ENCODE data around the gene DLEU7. TPM values are rescaled to one million over a fixed set of nuclear protein-coding genes. Genes with fewer than 3 reads are reported as not detected.

DLEU7 gene
- total and polyA plus RNA-seq, 3 experiments from 2014 or later: 0.16 TPM; not detected in 2

DNA sequence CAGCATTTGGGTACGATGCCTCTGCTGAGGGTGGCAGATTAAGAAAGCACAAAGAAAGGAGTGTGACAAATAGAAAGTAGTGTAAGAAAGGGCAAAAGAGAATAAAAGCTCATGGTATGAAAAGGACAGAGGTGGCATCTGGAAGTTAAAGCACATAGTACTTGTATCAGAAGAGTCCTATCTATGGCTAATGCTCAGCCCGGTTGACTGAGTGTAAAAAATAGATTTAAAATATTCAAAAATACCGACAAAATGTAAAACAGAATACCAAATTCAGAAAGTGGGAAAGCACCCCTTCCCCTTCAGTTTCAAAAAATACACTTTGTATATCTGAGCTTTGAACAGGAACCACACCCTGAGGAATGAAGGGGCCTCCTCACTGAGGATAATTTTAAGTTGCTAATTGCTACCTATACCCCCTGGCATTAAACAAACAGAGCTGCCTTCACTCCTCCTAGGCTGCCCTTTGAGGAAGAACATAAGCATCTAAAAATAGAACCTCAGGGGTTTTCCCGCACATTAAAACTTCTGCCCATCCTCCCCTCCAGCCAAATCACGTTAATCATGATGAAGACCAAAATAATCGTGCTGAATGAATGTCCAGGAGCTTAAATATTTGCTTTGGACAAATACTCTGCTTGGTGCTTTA, 43.3 kb downstream of the DLEU7 start:
- POLR2A ChIA-PET: no interaction called here

DNA sequence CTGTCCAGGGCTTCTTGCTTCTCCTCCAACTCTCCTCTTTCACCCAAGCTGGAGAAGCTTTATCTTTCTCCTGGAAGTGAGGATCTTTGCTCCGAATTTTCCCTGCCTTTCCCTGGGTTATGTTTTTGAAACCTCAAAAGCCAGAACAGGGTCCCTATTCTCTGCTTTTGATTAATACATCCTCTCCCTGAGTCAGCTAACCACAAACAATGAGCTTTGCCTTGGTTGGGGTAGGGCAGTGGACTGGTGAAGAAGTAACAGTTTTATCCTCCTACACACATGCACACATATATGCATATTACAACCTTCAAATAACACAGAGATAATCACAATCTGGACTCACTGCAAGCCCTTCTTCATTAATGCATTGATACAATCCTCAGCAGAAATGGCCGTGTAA, 44.6 kb downstream of the DLEU7 start:
- DNase-seq: no peak
- Mint-ChIP-seq H3K4me1 (peaks cover 5 to 8% (median 7%) of the 10 kb centered on the region in 3 donors), H3K27me3 (peaks cover 0 to 2% of the 10 kb centered on the region in 2 donors), H3K36me3 (no peaks in the 10 kb centered on the region), H3K9me3 (no peaks in the 10 kb centered on the region), H3K27ac (no peak overlapping the region), H3K4me3 (no peak overlapping the region)
- H3K36me3 ChIP-seq (ENCODE audit: insufficient read depth, low read length): no peaks in the 10 kb centered on the region
- no peaks in the 10 kb centered on the region for H3K27me3 ChIP-seq (ENCODE audit: insufficient read depth, low read length, poor library complexity, severe bottlenecking)
- H3K27ac ChIP-seq (ENCODE audit: low read depth, low read length): no peak overlapping the region
- H3K9me3 ChIP-seq (ENCODE audit: low read length): no peaks in the 10 kb centered on the region
- no peaks in the 10 kb centered on the region for H3K4me1 ChIP-seq (ENCODE audit: insufficient read depth, low read length)
- H3K4me3 ChIP-seq (ENCODE audit: low read length): no peak overlapping the region
- CTCF ChIA-PET: interaction anchor here (1.0 to 2.1 kb wide), 2 partner anchors 412 to 823 kb away, joined by 3 to 4 read pairs; no protein-coding TSS in a partner anchor
- POLR2A ChIA-PET: no interaction called here

More for the DNA sequence above, 43.3 kb downstream of the DLEU7 start:
- Mint-ChIP-seq H3K27ac (no peak overlapping the region), H3K4me1 (peaks cover 5 to 8% (median 7%) of the 10 kb centered on the region in 3 donors), H3K4me3 (no peak overlapping the region), H3K27me3 (peaks cover 0 to 2% of the 10 kb centered on the region in 2 donors), H3K36me3 (no peaks in the 10 kb centered on the region), H3K9me3 (peaks cover 0 to 3% (median 0%) of the 10 kb centered on the region in 5 donors)
- Histone ChIP-seq H3K27me3 (ENCODE audit: insufficient read depth, low read length, poor library complexity, severe bottlenecking) (no peaks in the 10 kb centered on the region), H3K36me3 (ENCODE audit: insufficient read depth, low read length) (no peaks in the 10 kb centered on the region), H3K4me1 (ENCODE audit: insufficient read depth, low read length) (no peaks in the 10 kb centered on the region), H3K9me3 (ENCODE audit: low read length) (no peaks in the 10 kb centered on the region), H3K4me3 (ENCODE audit: low read length) (no peak overlapping the region), H3K27ac (ENCODE audit: low read depth, low read length) (no peak overlapping the region)
- no peak for DNase-seq
- CTCF ChIA-PET: interaction anchor here (0.9 to 2.2 kb wide), 14 partner anchors 15 to 824 kb away, joined by 3 to 23 read pairs (median 4); partner anchors contain the start of gene TRIM13

DNA sequence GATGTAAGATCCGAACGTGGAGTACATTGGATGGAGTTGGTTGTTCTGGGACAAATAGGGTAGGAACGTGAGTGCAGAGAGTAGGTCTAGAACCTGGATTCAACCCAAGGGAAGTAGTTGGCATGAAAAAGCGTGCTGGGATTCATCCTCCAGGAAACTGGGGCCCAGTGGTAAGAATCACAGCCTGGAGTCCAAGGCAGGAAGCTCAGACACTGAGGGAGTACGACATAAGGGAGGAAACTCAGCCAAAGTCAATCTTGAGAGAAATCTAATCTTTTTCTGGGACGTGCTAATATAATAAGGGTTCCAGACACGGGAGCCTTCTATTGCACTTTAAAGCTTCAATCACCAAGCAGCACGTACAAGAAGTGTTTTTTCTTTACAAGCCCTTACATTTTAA, 46.4 kb downstream of the DLEU7 start:
- Histone ChIP-seq H3K27me3 (ENCODE audit: insufficient read depth, low read length, poor library complexity, severe bottlenecking) (no peaks in the 10 kb centered on the region), H3K9me3 (ENCODE audit: low read length) (no peaks in the 10 kb centered on the region), H3K27ac (ENCODE audit: low read depth, low read length) (no peak overlapping the region), H3K4me3 (ENCODE audit: low read length) (no peak overlapping the region), H3K36me3 (ENCODE audit: insufficient read depth, low read length) (no peaks in the 10 kb centered on the region), H3K4me1 (ENCODE audit: insufficient read depth, low read length) (no peaks in the 10 kb centered on the region)
- no peaks in the 10 kb centered on the region for H3K36me3 Mint-ChIP-seq
- ChIA-PET CTCF (no interaction called here), POLR2A (no interaction called here)
- DNase-seq: no peak
- H3K4me1 Mint-ChIP-seq: peaks cover 5 to 8% (median 7%) of the 10 kb centered on the region in 3 donors
- H3K4me3 Mint-ChIP-seq: no peak overlapping the region
- peak overlapping the region in 1 of 8 donors; percentile 2 for H3K27ac Mint-ChIP-seq
- H3K27me3 Mint-ChIP-seq: peaks cover 0 to 2% of the 10 kb centered on the region in 2 donors
- H3K9me3 Mint-ChIP-seq: no peaks in the 10 kb centered on the region

DNA sequence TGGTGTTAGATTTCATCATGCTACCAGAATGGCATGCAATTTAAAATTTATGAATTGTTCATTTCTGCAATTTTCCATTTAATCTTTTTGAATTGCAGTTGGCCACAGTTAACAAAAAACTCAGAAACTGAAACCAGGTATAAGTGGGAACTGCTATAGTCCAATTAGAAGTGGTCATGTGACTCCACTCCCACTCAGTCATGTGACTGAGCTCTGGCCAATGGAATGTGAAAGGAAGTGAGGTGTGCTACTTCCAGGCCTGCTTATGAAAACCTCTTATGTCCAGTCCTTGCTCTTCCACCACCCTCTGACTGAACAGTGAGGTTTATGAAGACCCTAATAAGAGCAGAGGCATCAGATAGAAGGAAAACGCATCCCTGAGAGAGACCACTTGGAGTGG, 47.0 kb downstream of the DLEU7 start:
- Mint-ChIP-seq H3K4me3 (no peak overlapping the region), H3K9me3 (no peaks in the 10 kb centered on the region), H3K4me1 (peaks cover 4 to 5% (median 4%) of the 10 kb centered on the region in 3 donors), H3K36me3 (no peaks in the 10 kb centered on the region), H3K27ac (no peak overlapping the region), H3K27me3 (peaks cover 0 to 2% of the 10 kb centered on the region in 2 donors)
- Histone ChIP-seq H3K36me3 (ENCODE audit: insufficient read depth, low read length) (no peaks in the 10 kb centered on the region), H3K4me3 (ENCODE audit: low read length) (no peak overlapping the region), H3K9me3 (ENCODE audit: low read length) (no peaks in the 10 kb centered on the region), H3K4me1 (ENCODE audit: insufficient read depth, low read length) (no peaks in the 10 kb centered on the region), H3K27ac (ENCODE audit: low read depth, low read length) (no peak overlapping the region), H3K27me3 (ENCODE audit: insufficient read depth, low read length, poor library complexity, severe bottlenecking) (no peaks in the 10 kb centered on the region)
- ChIA-PET POLR2A (no interaction called here), CTCF (no interaction called here)
- no peak for DNase-seq

DNA sequence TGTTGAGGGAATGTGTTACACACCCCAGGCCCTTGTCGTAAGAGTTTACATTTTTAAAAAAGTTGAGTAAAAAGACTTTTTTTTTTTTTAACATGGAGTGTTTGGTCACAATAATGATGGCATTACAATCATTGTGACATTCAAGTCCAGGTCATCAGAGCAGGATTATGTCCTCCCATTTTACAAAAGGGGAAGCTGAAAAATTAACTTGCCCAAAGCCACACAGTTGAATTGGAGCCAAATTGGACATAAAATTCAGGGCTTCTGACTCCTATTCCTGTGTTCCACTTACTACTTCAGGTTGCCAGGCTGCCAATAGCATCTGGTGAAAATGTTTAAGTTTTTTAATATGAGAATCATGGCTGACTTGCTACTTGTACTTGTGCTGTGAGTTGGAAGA, 49.3 kb downstream of the DLEU7 start:
- ChIA-PET CTCF (no interaction called here), POLR2A (no interaction called here)
- H3K4me1 ChIP-seq (ENCODE audit: insufficient read depth, low read length): no peaks in the 10 kb centered on the region
- DNase-seq: no peak
- no peaks in the 10 kb centered on the region for H3K36me3 ChIP-seq (ENCODE audit: insufficient read depth, low read length)
- H3K9me3 ChIP-seq (ENCODE audit: low read length): no peaks in the 10 kb centered on the region
- H3K9me3 Mint-ChIP-seq: no peaks in the 10 kb centered on the region
- H3K27ac Mint-ChIP-seq: no peak overlapping the region
- H3K27me3 ChIP-seq (ENCODE audit: insufficient read depth, low read length, poor library complexity, severe bottlenecking): no peaks in the 10 kb centered on the region
- H3K36me3 Mint-ChIP-seq: no peaks in the 10 kb centered on the region
- no peak overlapping the region for H3K4me3 ChIP-seq (ENCODE audit: low read length)
- H3K27ac ChIP-seq (ENCODE audit: low read depth, low read length): no peak overlapping the region
- peaks cover 0 to 4% of the 10 kb centered on the region in 2 donors for H3K27me3 Mint-ChIP-seq
- no peaks in the 10 kb centered on the region for H3K4me1 Mint-ChIP-seq
- H3K4me3 Mint-ChIP-seq: no peak overlapping the region

DNA sequence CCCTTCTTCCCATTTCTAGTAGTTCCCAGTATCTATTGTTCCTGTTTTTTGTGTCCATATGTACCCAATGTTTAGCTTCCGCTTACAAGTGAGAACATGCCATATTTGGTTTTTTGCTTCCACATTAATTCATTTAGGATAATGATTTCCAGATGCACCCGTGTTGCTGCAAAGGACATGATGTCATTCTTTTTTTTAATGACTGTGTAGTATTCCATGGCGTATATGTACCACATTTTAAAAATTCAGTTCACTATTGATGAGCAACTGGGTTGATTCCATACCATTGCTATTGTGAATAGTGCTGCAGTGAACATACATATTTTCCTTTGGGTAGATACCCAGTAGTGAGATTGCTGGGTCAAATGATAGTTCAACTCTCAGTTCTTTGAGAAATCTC, 50.5 kb downstream of the DLEU7 start:
- CTCF ChIA-PET: no interaction called here
- POLR2A ChIA-PET: no interaction called here
- H3K4me1 ChIP-seq (ENCODE audit: insufficient read depth, low read length): no peaks in the 10 kb centered on the region

DNA sequence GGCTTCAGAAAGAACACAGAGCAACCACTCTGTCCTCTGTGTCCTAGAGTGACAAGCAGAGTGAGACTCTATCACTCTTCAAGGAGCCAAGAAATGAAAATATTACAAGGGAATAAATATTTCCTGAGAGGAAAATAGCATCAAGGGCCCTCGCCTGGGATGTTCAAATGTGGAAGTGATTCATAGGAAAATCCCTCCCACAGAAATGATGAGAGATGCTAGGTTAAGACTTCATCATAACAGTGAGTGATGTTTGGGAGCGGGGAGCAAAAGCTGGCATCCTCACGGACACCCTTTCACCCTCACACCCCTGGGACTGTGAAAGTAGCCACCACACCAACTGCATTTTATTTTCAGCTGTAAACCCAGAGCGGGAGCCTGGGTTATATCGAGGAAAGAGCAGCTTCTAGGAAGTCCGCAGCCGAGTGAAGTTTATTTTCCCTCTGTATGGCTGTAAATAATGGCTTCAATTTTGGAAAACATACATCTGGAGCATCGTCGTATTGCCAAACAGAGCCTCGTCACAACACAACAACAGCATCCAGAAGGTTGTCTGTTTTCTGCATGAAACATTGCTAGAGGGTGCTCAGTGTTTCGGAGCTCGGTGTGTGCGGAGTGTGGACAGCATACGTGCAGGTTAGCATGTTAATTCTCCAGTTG, 54.8 kb downstream of the DLEU7 start:
- no peak for DNase-seq
- Mint-ChIP-seq H3K9me3 (no peaks in the 10 kb centered on the region), H3K4me1 (no peaks in the 10 kb centered on the region), H3K36me3 (no peaks in the 10 kb centered on the region), H3K4me3 (no peak overlapping the region), H3K27ac (peak overlapping the region in 1 of 8 donors; percentile 11), H3K27me3 (peaks cover 0 to 10% of the 10 kb centered on the region in 2 donors)
- H3K4me3 ChIP-seq (ENCODE audit: low read length): no peak overlapping the region
- H3K4me1 ChIP-seq (ENCODE audit: insufficient read depth, low read length): no peaks in the 10 kb centered on the region
- no peaks in the 10 kb centered on the region for H3K36me3 ChIP-seq (ENCODE audit: insufficient read depth, low read length)
- CTCF ChIA-PET: no interaction called here
- H3K27ac ChIP-seq (ENCODE audit: low read depth, low read length): no peak overlapping the region
- H3K27me3 ChIP-seq (ENCODE audit: insufficient read depth, low read length, poor library complexity, severe bottlenecking): no peaks in the 10 kb centered on the region
- POLR2A ChIA-PET: no interaction called here
- no peaks in the 10 kb centered on the region for H3K9me3 ChIP-seq (ENCODE audit: low read length)

More for the DNA sequence above, 50.5 kb downstream of the DLEU7 start:
- no peak overlapping the region for H3K4me3 ChIP-seq (ENCODE audit: low read length)
- H3K27ac Mint-ChIP-seq: no peak overlapping the region
- no peaks in the 10 kb centered on the region for H3K36me3 Mint-ChIP-seq
- no peak for DNase-seq
- no peak overlapping the region for H3K27ac ChIP-seq (ENCODE audit: low read depth, low read length)
- no peaks in the 10 kb centered on the region for H3K9me3 ChIP-seq (ENCODE audit: low read length)
- H3K27me3 ChIP-seq (ENCODE audit: insufficient read depth, low read length, poor library complexity, severe bottlenecking): no peaks in the 10 kb centered on the region
- H3K9me3 Mint-ChIP-seq: no peaks in the 10 kb centered on the region
- H3K4me1 Mint-ChIP-seq: no peaks in the 10 kb centered on the region
- H3K36me3 ChIP-seq (ENCODE audit: insufficient read depth, low read length): no peaks in the 10 kb centered on the region
- peaks cover 0 to 5% of the 10 kb centered on the region in 2 donors for H3K27me3 Mint-ChIP-seq
- H3K4me3 Mint-ChIP-seq: no peak overlapping the region

DNA sequence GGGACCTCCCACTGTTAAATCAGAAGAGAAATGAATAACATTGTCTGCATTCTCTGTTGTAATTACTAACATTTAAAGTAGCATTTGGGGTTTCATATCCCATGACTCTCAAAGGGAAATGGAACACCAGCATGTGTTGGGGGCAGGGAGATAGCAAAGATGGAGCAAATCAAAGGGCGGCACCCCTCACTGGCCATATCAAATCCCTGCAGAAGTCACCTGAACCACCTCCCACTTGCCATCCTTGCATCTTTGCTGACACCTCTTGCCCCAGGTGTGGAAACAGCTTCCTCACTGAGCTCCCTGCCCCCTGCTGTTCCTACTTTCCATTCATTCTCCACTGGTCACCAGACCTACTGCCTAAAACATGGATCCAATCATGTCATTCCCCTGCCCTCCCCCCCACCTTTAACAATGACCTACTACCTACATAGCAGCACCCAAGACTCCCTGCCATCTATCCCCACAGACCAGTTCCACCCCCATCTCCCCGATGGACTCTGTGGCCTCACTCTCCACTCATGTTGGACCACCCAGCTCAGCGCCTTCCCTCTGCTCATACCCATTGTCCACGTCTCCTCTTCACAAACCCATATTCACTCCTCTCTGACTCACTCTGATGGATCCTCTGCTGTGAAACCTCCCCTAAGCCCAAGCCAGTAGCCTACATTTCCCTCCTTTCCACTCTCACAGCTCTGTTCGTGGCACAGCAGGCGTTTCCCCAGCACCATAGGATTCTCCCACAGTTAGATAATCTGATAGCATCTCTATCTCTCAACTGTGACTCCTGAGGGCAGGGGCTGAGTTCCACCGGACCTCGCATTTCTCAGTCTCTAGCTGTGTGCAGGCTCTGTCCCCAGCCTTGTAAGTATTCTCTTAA, 55.9 kb downstream of the DLEU7 start:
- no peak overlapping the region for H3K4me3 Mint-ChIP-seq
- Histone ChIP-seq H3K4me1 (ENCODE audit: insufficient read depth, low read length) (no peaks in the 10 kb centered on the region), H3K27ac (ENCODE audit: low read depth, low read length) (no peak overlapping the region), H3K36me3 (ENCODE audit: insufficient read depth, low read length) (no peaks in the 10 kb centered on the region), H3K9me3 (ENCODE audit: low read length) (no peaks in the 10 kb centered on the region), H3K27me3 (ENCODE audit: insufficient read depth, low read length, poor library complexity, severe bottlenecking) (no peaks in the 10 kb centered on the region), H3K4me3 (ENCODE audit: low read length) (no peak overlapping the region)
- DNase-seq: no peak
- no peaks in the 10 kb centered on the region for H3K9me3 Mint-ChIP-seq
- POLR2A ChIA-PET: no interaction called here
- no peaks in the 10 kb centered on the region for H3K4me1 Mint-ChIP-seq
- H3K36me3 Mint-ChIP-seq: no peaks in the 10 kb centered on the region
- CTCF ChIA-PET: no interaction called here
- H3K27me3 Mint-ChIP-seq: peaks cover under 1 to 12% of the 10 kb centered on the region in 2 donors
- H3K27ac Mint-ChIP-seq: no peak overlapping the region
